ENCODE data around the gene OR51G2. TPM values are rescaled to one million over a fixed set of nuclear protein-coding genes. Genes with fewer than 3 reads are reported as not detected.

OR51G2 gene
- total RNA-seq, 1 experiment from 2014 or later = not detected

- H3K79me1 ChIP-seq (ENCODE audit: insufficient read depth, low read depth, low read length, poor library complexity, severe bottlenecking) = no peaks in the 10 kb centered on the region
- TF ChIP-seq CTCF (conservative IDR thresholded peaks at IDR 0.05) = no peak
- no peak overlapping the region for H3K56ac ChIP-seq (ENCODE audit: insufficient read length, low read depth, low read length)
- H2AK5ac ChIP-seq (ENCODE audit: insufficient read length, low read length) = no peak overlapping the region
- H3K4ac ChIP-seq (ENCODE audit: low read depth, low read length) = no peak overlapping the region
- no peaks in the 10 kb centered on the region for H3K9me3 ChIP-seq (ENCODE audit: control insufficient read depth, low read depth, low read length)
- no peak overlapping the region for H3K23ac ChIP-seq (ENCODE audit: insufficient read length, low read depth, low read length)
- no peaks in the 10 kb centered on the region for H3K23me2 ChIP-seq (ENCODE audit: insufficient read length, low read depth, low read length, poor library complexity, severe bottlenecking)
- no peak overlapping the region for H2BK20ac ChIP-seq (ENCODE audit: low read depth, low read length, poor library complexity, severe bottlenecking)
- H2AFZ ChIP-seq (ENCODE audit: low read length) = no peak overlapping the region
- H2BK120ac ChIP-seq (ENCODE audit: low read depth, low read length, poor library complexity, severe bottlenecking) = no peak overlapping the region
- no peaks in the 10 kb centered on the region for H3K79me2 ChIP-seq (ENCODE audit: insufficient read depth, low read length)
- H4K20me1 ChIP-seq (ENCODE audit: control insufficient read depth, insufficient read depth, insufficient read length) = no peaks in the 10 kb centered on the region
- no peak overlapping the region for H3K27ac ChIP-seq (ENCODE audit: insufficient read length, low read depth, low read length)
- no peak overlapping the region for H2BK5ac ChIP-seq (ENCODE audit: insufficient read length, low read length)
- no peaks in the 10 kb centered on the region for H3K27me3 ChIP-seq (ENCODE audit: insufficient read depth, low read length)
- H3T11ph ChIP-seq (ENCODE audit: low read length) = no peak overlapping the region
- no peak overlapping the region for H3K18ac ChIP-seq (ENCODE audit: insufficient read length, low read depth, low read length)
- no peaks in the 10 kb centered on the region for H3K36me3 Mint-ChIP-seq (ENCODE audit: insufficient read depth in 1 of 3, low read depth in 3 of 3)
- no peaks in the 10 kb centered on the region for H3K4me1 ChIP-seq (ENCODE audit: insufficient read depth, low read length)
- H4K8ac ChIP-seq (replicated peaks; ENCODE audit: insufficient read length, low read depth, low read length) = no peak overlapping the region
- H3K9ac ChIP-seq (ENCODE audit: extremely low read depth, insufficient read length, low read length) = no peak overlapping the region
- H3K4me1 Mint-ChIP-seq = no peaks in the 10 kb centered on the region
- no peaks in the 10 kb centered on the region for H3K9me3 Mint-ChIP-seq
- H4K91ac ChIP-seq (ENCODE audit: insufficient read length, low read depth, low read length) = no peak overlapping the region
- H3K14ac ChIP-seq (ENCODE audit: insufficient read depth, low read length) = no peak overlapping the region
- no peak overlapping the region for H3K4me3 Mint-ChIP-seq
- H2BK15ac ChIP-seq (ENCODE audit: low read depth, low read length) = no peak overlapping the region
- H3K27ac Mint-ChIP-seq = no peak overlapping the region
- no peak for DNase-seq
- H3K27me3 Mint-ChIP-seq (ENCODE audit: low read depth) = no peaks in the 10 kb centered on the region; the same call in 1 of the 2 replicates
- no peak overlapping the region for H2BK12ac ChIP-seq (ENCODE audit: insufficient read length, low read depth, low read length)
- no peak overlapping the region for H4K5ac ChIP-seq (ENCODE audit: insufficient read length, low read depth, low read length)
- H3K4me2 ChIP-seq (ENCODE audit: insufficient read depth, insufficient read length, low read length) = no peak overlapping the region
These were observed 2.6 kb downstream of the OR51G2 start for GRCh38 chr11:4916581-4916980.

Data from H9 (cell line).